ENCODE data around the gene PRKAR1A. TPM values are rescaled to one million over a fixed set of nuclear protein-coding genes. Genes with fewer than 3 reads are reported as not detected.

PRKAR1A gene
- total and polyA plus RNA-seq, 7 donors = 53.6 to 268 (median 206) TPM

DNA sequence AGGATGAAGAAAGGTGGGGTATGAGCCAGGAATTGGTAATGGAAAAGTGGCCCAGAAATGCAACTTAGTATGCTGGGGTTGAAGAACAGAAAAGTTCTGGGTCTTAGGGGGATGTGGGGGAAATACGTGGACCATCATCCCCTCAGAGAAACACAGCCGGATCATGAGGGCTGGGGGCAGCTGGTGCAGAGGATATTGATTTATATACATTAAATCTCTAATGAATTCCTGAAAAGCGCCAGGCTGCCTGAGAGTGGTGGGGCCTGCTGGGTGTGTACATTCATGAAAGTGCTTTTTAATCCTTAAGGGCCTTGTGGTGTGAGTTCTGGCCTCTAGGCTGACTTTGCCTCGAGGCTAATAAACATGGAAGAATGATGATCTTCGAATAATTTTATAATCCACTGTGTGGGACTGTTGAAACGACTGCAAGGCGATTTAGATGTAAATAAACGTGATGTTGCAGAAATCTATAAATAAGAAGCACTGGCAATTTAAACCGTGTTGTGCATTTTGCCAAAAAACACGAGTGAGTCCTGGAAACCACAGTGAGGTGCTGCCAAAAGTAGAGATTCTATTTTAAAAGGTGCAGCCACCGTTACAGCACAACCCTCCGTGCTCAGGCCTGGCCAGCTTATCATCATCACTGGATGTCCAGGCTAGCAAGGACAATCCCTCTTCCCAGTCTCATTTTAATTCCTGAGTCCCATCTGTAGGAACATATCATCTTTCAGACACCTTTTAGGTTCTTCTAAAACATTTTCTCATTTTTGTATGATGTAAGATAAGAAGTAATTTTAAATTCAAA is 32.1 kb downstream of the PRKAR1A start:
- Histone ChIP-seq H3K36me3 (peaks cover 0 to 18% (median 6%) of the 10 kb centered on the region in 4 donors), H3K27me3 (no peaks in the 10 kb centered on the region), H3K4me3 (no peak overlapping the region), H3K9me3 (no peaks in the 10 kb centered on the region), H3K27ac (no peak overlapping the region), H3K4me1 (no peaks in the 10 kb centered on the region)
- no peak for TF ChIP-seq POLR2A (IDR thresholded peaks at IDR 0.05)
- intact Hi-C loops (cut with DNase I) = no loop called here
- 75 to 76% methylated on average over 12 of the region's 12 CpGs for WGBS, 2 donors
- DNase-seq = no peak

- no peaks in the 10 kb centered on the region for H3K27me3 ChIP-seq
- no peak for TF ChIP-seq EP300 (IDR thresholded peaks at IDR 0.05)
- TF ChIP-seq CTCF (IDR thresholded peaks at IDR 0.05) = no peak
- no peak for TF ChIP-seq POLR2AphosphoS5 (IDR thresholded peaks at IDR 0.05)
- no peak for TF ChIP-seq POLR2A (IDR thresholded peaks at IDR 0.05)
- no peak for DNase-seq
- no peaks in the 10 kb centered on the region for H3K9me3 ChIP-seq
- no peaks in the 10 kb centered on the region for H3K4me1 ChIP-seq
- no peak overlapping the region for H3K4me3 ChIP-seq
- no peaks in the 10 kb centered on the region for H3K36me3 ChIP-seq
- intact Hi-C loops (cut with DNase I) = no loop called here
- H3K27ac ChIP-seq = no peak overlapping the region
- 88 to 89% methylated on average over 4 of the region's 4 CpGs for WGBS, 2 donors
These were observed 44.3 kb downstream of the PRKAR1A start for GRCh38 chr17:68556551-68556950.

GRCh38 chr17:68559316-68559715 is 47.1 kb downstream of the PRKAR1A start:
- intact Hi-C loops (cut with DNase I) = no loop called here
- TF ChIP-seq POLR2A (IDR thresholded peaks at IDR 0.05) (no peak), POLR2AphosphoS5 (IDR thresholded peaks at IDR 0.05) (no peak)
- DNase-seq = no peak
- Histone ChIP-seq H3K36me3 (no peaks in the 10 kb centered on the region), H3K9me3 (no peaks in the 10 kb centered on the region), H3K27me3 (no peaks in the 10 kb centered on the region), H3K27ac (no peak overlapping the region), H3K4me3 (no peak overlapping the region), H3K4me1 (no peaks in the 10 kb centered on the region)
- 12 to 37% methylated on average over 1 of the region's 1 CpG for whole genome bisulfite sequencing, 2 donors

- Histone ChIP-seq H3K4me3 (no peak overlapping the region), H3K9me3 (no peaks in the 10 kb centered on the region), H3K4me1 (no peaks in the 10 kb centered on the region), H3K36me3 (no peaks in the 10 kb centered on the region), H3K27ac (no peak overlapping the region), H3K27me3 (no peaks in the 10 kb centered on the region)
- 63 to 78% methylated on average over 3 of the region's 3 CpGs for WGBS, 2 donors
- DNase-seq = no peak
- intact Hi-C loops (cut with DNase I) = no loop called here
- TF ChIP-seq POLR2A (IDR thresholded peaks at IDR 0.05) = no peak
- TF ChIP-seq CTCF (IDR thresholded peaks at IDR 0.05) = no peak
- TF ChIP-seq EP300 (IDR thresholded peaks at IDR 0.05) = no peak
- TF ChIP-seq POLR2AphosphoS5 (IDR thresholded peaks at IDR 0.05) = no peak
These were observed 48.9 kb downstream of the PRKAR1A start for GRCh38 chr17:68560966-68561720.

- intact Hi-C loops (cut with DNase I) = no loop called here
- H3K27me3 ChIP-seq = no peaks in the 10 kb centered on the region
- H3K27ac ChIP-seq = no peak overlapping the region
- no peaks in the 10 kb centered on the region for H3K4me1 ChIP-seq
- no peaks in the 10 kb centered on the region for H3K36me3 ChIP-seq
- no peaks in the 10 kb centered on the region for H3K9me3 ChIP-seq
- 79 to 85% methylated on average over 4 of the region's 4 CpGs for WGBS, 2 donors
- H3K4me3 ChIP-seq = no peak overlapping the region
- TF ChIP-seq EP300 (IDR thresholded peaks at IDR 0.05) = no peak
- no peak for DNase-seq
These were observed 50.5 kb downstream of the PRKAR1A start for GRCh38 chr17:68562736-68563135.

DNA sequence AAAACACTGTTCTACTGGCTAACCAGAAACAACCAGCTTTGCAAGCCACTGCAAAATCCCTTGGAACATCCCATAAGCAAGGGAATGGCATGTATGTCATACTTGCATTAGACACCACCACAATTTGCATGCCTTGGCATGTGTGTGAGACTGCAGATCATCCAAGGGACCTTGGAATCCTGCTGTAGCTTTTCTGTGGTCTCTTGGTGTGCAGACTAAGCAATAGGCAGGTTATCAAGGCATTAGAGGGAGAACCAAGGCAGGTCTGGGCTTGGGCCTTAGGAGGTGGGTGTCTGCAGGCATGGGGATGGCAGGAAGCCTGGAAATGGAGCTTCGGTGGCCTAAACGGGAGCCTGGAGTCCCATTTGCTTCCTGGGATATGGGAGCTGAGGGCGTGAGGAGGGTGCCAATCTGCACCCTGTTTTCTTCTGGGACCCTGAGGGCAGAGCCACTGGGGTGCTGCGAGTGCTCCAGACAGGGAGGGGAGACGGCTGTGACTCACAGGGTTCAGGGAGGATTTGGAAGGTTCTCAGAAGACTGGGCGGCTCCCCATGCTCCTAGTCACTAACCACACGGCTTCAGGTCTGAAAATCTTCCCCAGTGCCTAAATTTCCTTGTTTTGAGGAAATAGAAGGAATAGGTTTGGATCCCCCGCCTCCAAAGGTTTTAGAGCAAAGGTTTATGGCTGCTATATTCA is 52.3 kb downstream of the PRKAR1A start:
- no peaks in the 10 kb centered on the region for H3K36me3 ChIP-seq
- TF ChIP-seq POLR2AphosphoS5 (IDR thresholded peaks at IDR 0.05) (no peak), POLR2A (IDR thresholded peaks at IDR 0.05) (no peak), EP300 (IDR thresholded peaks at IDR 0.05) (no peak), CTCF (IDR thresholded peaks at IDR 0.05) (no peak)
- no peaks in the 10 kb centered on the region for H3K27me3 ChIP-seq

More for the DNA sequence above, 52.3 kb downstream of the PRKAR1A start:
- H3K4me1 ChIP-seq = no peaks in the 10 kb centered on the region
- 83 to 90% methylated on average over 8 of the region's 8 CpGs for WGBS, 2 donors
- no peak overlapping the region for H3K4me3 ChIP-seq
- no peak for DNase-seq
- intact Hi-C loops (cut with DNase I) = no loop called here
- no peaks in the 10 kb centered on the region for H3K9me3 ChIP-seq
- H3K27ac ChIP-seq = no peak overlapping the region
